Measurements from ENCODE around the gene IL33. TPM values are rescaled to one million over a fixed set of nuclear protein-coding genes. Genes with fewer than 3 reads are reported as not detected.
A peak's percentile ranks its signal among the peaks of the same experiment; 100 is the strongest.

The IL33 gene
- total RNA-seq, 1 donor from 2014 or later = not detected

GRCh38 chr9:6230037-6230780 lies 14.6 kb downstream of the IL33 start:
- Histone ChIP-seq H3K4me1 (ENCODE audit: insufficient read depth, low read length) (no peaks in the 10 kb centered on the region), H4K20me1 (ENCODE audit: insufficient read depth, low read length) (no peaks in the 10 kb centered on the region), H2AFZ (ENCODE audit: low read depth, low read length) (no peak overlapping the region), H3K4me3 (ENCODE audit: insufficient read depth, low read depth, low read length) (no peak overlapping the region), H3K27ac (ENCODE audit: low read depth, low read length) (no peak overlapping the region), H3K9me3 (ENCODE audit: insufficient read depth, low read depth, low read length) (no peaks in the 10 kb centered on the region), H3K79me2 (ENCODE audit: insufficient read depth, low read length) (no peaks in the 10 kb centered on the region), H3K27me3 (ENCODE audit: insufficient read depth, low read length) (no peaks in the 10 kb centered on the region), H3K4me2 (ENCODE audit: low read length) (peak overlapping the region; percentile 12), H3K9ac (ENCODE audit: low read length) (no peak overlapping the region), H3K36me3 (ENCODE audit: insufficient read depth, low read length) (no peaks in the 10 kb centered on the region)
- no peak for TF ChIP-seq CTCF (IDR thresholded peaks at IDR 0.05; ENCODE audit: insufficient read depth, low read depth, low read length)
- no peak for TF ChIP-seq EZH2 (IDR thresholded peaks at IDR 0.05; ENCODE audit: insufficient read depth, low read length)
- H3K4me1 Mint-ChIP-seq (ENCODE audit: low read depth, unreplicated experiment) = peaks cover 2% of the 10 kb centered on the region
- H3K27ac Mint-ChIP-seq (ENCODE audit: unreplicated experiment) = no peak overlapping the region
- H3K4me3 Mint-ChIP-seq (ENCODE audit: unreplicated experiment) = no peak overlapping the region
- no peaks in the 10 kb centered on the region for H3K27me3 Mint-ChIP-seq (ENCODE audit: low read depth, unreplicated experiment)
- FAIRE-seq (no peak), DNase-seq (ENCODE audit: low read depth) (no peak)
- H3K36me3 Mint-ChIP-seq (ENCODE audit: low read depth, unreplicated experiment) = no peaks in the 10 kb centered on the region
- H3K9me3 Mint-ChIP-seq (ENCODE audit: unreplicated experiment) = peaks cover 3% of the 10 kb centered on the region

- no peaks in the 10 kb centered on the region for H3K27me3 ChIP-seq (ENCODE audit: insufficient read depth, low read length)
- no peak overlapping the region for H3K27ac Mint-ChIP-seq (ENCODE audit: unreplicated experiment)
- no peaks in the 10 kb centered on the region for H3K4me1 Mint-ChIP-seq (ENCODE audit: low read depth, unreplicated experiment)
Measured at GRCh38 chr9:6232336-6232945, 16.8 kb downstream of the IL33 start.

More at GRCh38 chr9:6232336-6232945, 16.8 kb downstream of the IL33 start:
- Histone ChIP-seq H3K4me3 (ENCODE audit: insufficient read depth, low read depth, low read length) (no peak overlapping the region), H3K36me3 (ENCODE audit: insufficient read depth, low read length) (no peaks in the 10 kb centered on the region), H4K20me1 (ENCODE audit: insufficient read depth, low read length) (no peaks in the 10 kb centered on the region), H3K27ac (ENCODE audit: low read depth, low read length) (no peak overlapping the region), H2AFZ (ENCODE audit: low read depth, low read length) (no peak overlapping the region), H3K4me2 (ENCODE audit: low read length) (no peak overlapping the region), H3K9me3 (ENCODE audit: insufficient read depth, low read depth, low read length) (no peaks in the 10 kb centered on the region), H3K4me1 (ENCODE audit: insufficient read depth, low read length) (no peaks in the 10 kb centered on the region), H3K79me2 (ENCODE audit: insufficient read depth, low read length) (no peaks in the 10 kb centered on the region), H3K9ac (ENCODE audit: low read length) (no peak overlapping the region)
- Mint-ChIP-seq H3K9me3 (ENCODE audit: unreplicated experiment) (no peaks in the 10 kb centered on the region), H3K36me3 (ENCODE audit: low read depth, unreplicated experiment) (no peaks in the 10 kb centered on the region), H3K4me3 (ENCODE audit: unreplicated experiment) (no peak overlapping the region), H3K27me3 (ENCODE audit: low read depth, unreplicated experiment) (no peaks in the 10 kb centered on the region)
- DNase-seq (ENCODE audit: low read depth) (no peak), FAIRE-seq (no peak)
- TF ChIP-seq CTCF (IDR thresholded peaks at IDR 0.05; ENCODE audit: insufficient read depth, low read depth, low read length) (no peak), EZH2 (IDR thresholded peaks at IDR 0.05; ENCODE audit: insufficient read depth, low read length) (no peak)

All from astrocyte (in vitro differentiated cells and primary cell).